ENCODE data around the gene NOS3. TPM values are rescaled to one million over a fixed set of nuclear protein-coding genes. Genes with fewer than 3 reads are reported as not detected.

Gene NOS3
- total RNA-seq, 1 experiment from 2014 or later: 0.66 TPM

- Histone ChIP-seq H3K36me3 (ENCODE audit: low read depth, low read length) (no peaks in the 10 kb centered on the region), H4K20me1 (ENCODE audit: low read length) (no peaks in the 10 kb centered on the region), H3K4me3 (ENCODE audit: low read length) (peak overlapping the region; percentile 49; the same call in 1 of the 2 replicates), H3K27me3 (ENCODE audit: low read length) (no peaks in the 10 kb centered on the region), H3K4me2 (ENCODE audit: low read length) (peak overlapping the region; percentile 79), H3K9me3 (ENCODE audit: low read length) (no peaks in the 10 kb centered on the region), H3K79me2 (ENCODE audit: low read length) (no peaks in the 10 kb centered on the region), H2AFZ (ENCODE audit: low read length) (peak overlapping the region; percentile 61), H3K9ac (ENCODE audit: low read length) (no peak overlapping the region), H3K27ac (ENCODE audit: low read length) (no peak overlapping the region), H3K9me2 (replicated peaks; ENCODE audit: low read length) (no peaks in the 10 kb centered on the region), H3F3A (ENCODE audit: low read length, unreplicated experiment) (no peaks in the 10 kb centered on the region), H3K4me1 (ENCODE audit: insufficient read depth, low read length) (peaks cover 10% of the 10 kb centered on the region; the same call in 1 of the 2 replicates)
- peak; percentile 61 for DNase-seq
- ChIA-PET POLR2A (ENCODE audit: unreplicated experiment) (no interaction called here), CTCF (interaction anchor here (0.6 to 1.5 kb wide), 6 partner anchors 10 to 120 kb away, joined by 3 to 9 read pairs (median 4); no protein-coding TSS in a partner anchor)
- intact Hi-C loops (cut with micrococcal nuclease): loop anchor here (2.0 kb wide), 2 partner anchors 55 to 119 kb away; no protein-coding TSS in a partner anchor
- BruUV-seq (replicated peaks): no TSS peak
- peak; percentile 94 for TF ChIP-seq CTCF (conservative IDR thresholded peaks at IDR 0.05; ENCODE audit: low read depth, low read length)
- no peak for TF ChIP-seq EZH2 (IDR thresholded peaks at IDR 0.05; ENCODE audit: low read length, unreplicated experiment)
- ATAC-seq: peak; percentile 78
These were observed 27.2 kb downstream of the NOS3 start for GRCh38 chr7:151017953-151018420.

GRCh38 chr7:151018421-151019129 is 27.8 kb downstream of the NOS3 start:
- no TSS peak for BruUV-seq (replicated peaks)
- H3F3A ChIP-seq (ENCODE audit: low read length, unreplicated experiment): no peaks in the 10 kb centered on the region
- DNase-seq (no peak), ATAC-seq (no peak)
- TF ChIP-seq EZH2 (IDR thresholded peaks at IDR 0.05; ENCODE audit: low read length, unreplicated experiment): no peak
- no peak for TF ChIP-seq EZH2phosphoT487 (IDR thresholded peaks at IDR 0.05; ENCODE audit: borderline replicate concordance, low read length)
- no peak for TF ChIP-seq CTCF (conservative IDR thresholded peaks at IDR 0.05; ENCODE audit: low read depth, low read length)
- ChIA-PET POLR2A (ENCODE audit: unreplicated experiment) (interaction anchor here (0.8 kb wide), 1 partner anchor 10 kb away, joined by 3 read pairs; the partner anchor contains the start of gene ABCB8), CTCF (interaction anchor here (0.6 to 1.5 kb wide), 6 partner anchors 11 to 120 kb away, joined by 3 to 9 read pairs (median 4); no protein-coding TSS in a partner anchor)
- no peaks in the 10 kb centered on the region for H3K27me3 ChIP-seq (ENCODE audit: low read length)
- no peaks in the 10 kb centered on the region for H3K9me2 ChIP-seq (replicated peaks; ENCODE audit: low read length)
- H3K27ac ChIP-seq (ENCODE audit: low read length): no peak overlapping the region
- H2AFZ ChIP-seq (ENCODE audit: low read length): peak overlapping the region; percentile 61
- no peaks in the 10 kb centered on the region for H3K79me2 ChIP-seq (ENCODE audit: low read length)
- H3K4me2 ChIP-seq (ENCODE audit: low read length): peak overlapping the region; percentile 79
- H3K9me3 ChIP-seq (ENCODE audit: low read length): no peaks in the 10 kb centered on the region
- peak overlapping the region; percentile 49; the same call in 1 of the 2 replicates for H3K4me3 ChIP-seq (ENCODE audit: low read length)
- peaks cover 10% of the 10 kb centered on the region; the same call in 1 of the 2 replicates for H3K4me1 ChIP-seq (ENCODE audit: insufficient read depth, low read length)
- no peak overlapping the region for H3K9ac ChIP-seq (ENCODE audit: low read length)
- H3K36me3 ChIP-seq (ENCODE audit: low read depth, low read length): no peaks in the 10 kb centered on the region
- intact Hi-C loops (cut with micrococcal nuclease): loop anchor here (2.0 kb wide), 2 partner anchors 56 to 120 kb away; no protein-coding TSS in a partner anchor
- H4K20me1 ChIP-seq (ENCODE audit: low read length): no peaks in the 10 kb centered on the region
